Measurements from ENCODE around the gene TRAF4.
"Not testable (repeated sequence)": the region's sequence is repeated elsewhere in the genome, so short reads cannot be mapped to it uniquely, and the experiment has no call there.

TRAF4 gene

GRCh38 chr17:28759256-28759865 lies 15.6 kb downstream of the TRAF4 start:
- Histone ChIP-seq H3K4me1 (ENCODE audit: control insufficient read depth, insufficient read depth, low read length) (peaks cover 8% of the 10 kb centered on the region), H3K27me3 (replicated peaks; ENCODE audit: control insufficient read depth, insufficient read depth, low read length) (no peaks in the 10 kb centered on the region), H3K4me3 (ENCODE audit: low read length) (no peak overlapping the region), H3K9me3 (ENCODE audit: control insufficient read depth, low read length) (no peaks in the 10 kb centered on the region), H3K9ac (ENCODE audit: low read length) (no peak overlapping the region), H3K36me3 (ENCODE audit: control insufficient read depth, insufficient read depth, low read length, severe bottlenecking) (peaks cover 63% of the 10 kb centered on the region)
- DNase-seq (ENCODE audit: low read depth) = no peak

DNA sequence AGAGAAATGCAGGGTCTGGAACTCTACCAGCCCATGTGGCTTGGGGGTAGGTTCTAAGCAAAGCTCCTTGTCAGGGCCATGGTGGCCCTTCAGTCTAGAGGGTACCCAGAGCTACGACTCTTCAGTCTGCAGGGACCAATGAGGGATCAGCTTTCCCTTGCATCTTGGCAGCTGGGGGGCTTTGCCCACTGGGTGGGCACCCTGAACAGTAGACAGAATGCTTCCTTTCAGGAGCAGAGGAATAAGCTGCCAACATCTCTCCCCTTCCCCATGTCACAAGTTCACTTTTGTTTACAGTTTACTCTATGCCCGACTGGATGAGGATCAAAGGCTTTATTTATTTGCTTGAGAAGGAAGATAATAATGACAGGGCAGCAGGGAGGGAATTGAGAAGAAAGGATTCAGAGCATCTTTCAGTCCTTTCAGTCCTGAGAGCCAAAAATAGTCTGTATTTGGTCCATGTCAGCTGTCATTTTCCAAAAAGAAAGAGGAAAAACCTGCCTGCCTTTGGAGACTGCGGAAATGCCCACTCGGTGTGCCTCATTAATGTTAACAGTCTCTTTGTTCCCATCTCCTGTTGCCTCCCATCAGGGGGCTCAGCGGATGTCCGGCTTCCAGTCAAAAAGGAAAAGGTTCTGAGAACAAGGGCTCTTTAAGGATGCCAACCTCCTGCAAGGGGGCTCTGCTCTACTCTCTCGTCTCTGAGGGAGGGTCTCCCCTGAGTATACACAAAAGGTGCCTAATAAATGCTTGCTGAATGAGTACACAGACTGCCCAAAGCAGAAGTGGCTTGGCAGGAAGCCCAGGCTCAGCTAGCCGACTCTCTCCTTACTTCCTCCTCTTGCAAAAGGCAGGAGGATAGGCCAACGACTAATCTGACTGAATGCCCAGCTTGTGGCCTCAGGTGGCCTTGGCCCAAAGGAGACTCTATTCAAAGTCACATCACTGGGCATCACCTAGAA lies 17.1 kb downstream of the TRAF4 start:
- peak; percentile 46 for DNase-seq (ENCODE audit: low read depth)
- Histone ChIP-seq H3K4me1 (ENCODE audit: control insufficient read depth, insufficient read depth, low read length) (peaks cover 8% of the 10 kb centered on the region), H3K4me3 (ENCODE audit: low read length) (no peak overlapping the region), H3K36me3 (ENCODE audit: control insufficient read depth, insufficient read depth, low read length, severe bottlenecking) (peaks cover 75% of the 10 kb centered on the region), H3K9me3 (ENCODE audit: control insufficient read depth, low read length) (no peaks in the 10 kb centered on the region), H3K27me3 (replicated peaks; ENCODE audit: control insufficient read depth, insufficient read depth, low read length) (no peaks in the 10 kb centered on the region), H3K9ac (ENCODE audit: low read length) (no peak overlapping the region)

DNA sequence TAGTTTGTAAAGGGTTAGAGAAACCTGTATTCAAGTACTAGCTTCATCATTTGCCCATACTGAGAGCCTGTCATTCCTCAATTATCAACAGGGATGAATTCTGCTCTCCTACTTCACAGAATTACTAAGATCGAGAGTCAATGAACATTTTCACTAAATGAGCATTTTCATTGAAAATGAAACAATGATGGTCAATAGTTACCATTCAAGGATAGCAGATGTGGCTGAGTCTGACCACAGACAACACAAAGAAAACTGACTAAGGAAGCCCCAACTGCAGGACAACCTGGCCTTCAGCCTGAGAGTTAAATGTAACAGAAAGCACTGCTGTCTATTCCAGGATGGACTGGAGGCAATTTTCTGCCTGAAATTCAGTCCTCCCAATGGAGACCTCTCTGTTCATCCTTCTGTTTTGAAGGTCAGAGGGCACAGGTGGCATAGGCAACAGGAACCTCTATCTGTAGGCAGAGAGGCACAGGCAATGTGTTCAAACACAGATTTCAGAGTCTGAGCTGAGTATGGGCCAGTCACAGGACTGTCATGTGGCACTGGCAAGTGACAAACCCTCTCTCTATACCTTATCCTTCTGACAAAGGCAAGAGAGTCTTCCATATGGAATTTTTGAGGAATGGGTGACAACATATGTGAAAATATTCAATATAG lies 19.5 kb downstream of the TRAF4 start:
- no peak for DNase-seq (ENCODE audit: low read depth)
- Histone ChIP-seq H3K4me3 (ENCODE audit: low read length) (no peak overlapping the region), H3K27me3 (replicated peaks; ENCODE audit: control insufficient read depth, insufficient read depth, low read length) (no peaks in the 10 kb centered on the region), H3K36me3 (ENCODE audit: control insufficient read depth, insufficient read depth, low read length, severe bottlenecking) (peaks cover 61% of the 10 kb centered on the region), H3K9ac (ENCODE audit: low read length) (no peak overlapping the region), H3K4me1 (ENCODE audit: control insufficient read depth, insufficient read depth, low read length) (peaks cover 8% of the 10 kb centered on the region), H3K9me3 (ENCODE audit: control insufficient read depth, low read length) (no peaks in the 10 kb centered on the region)

DNA sequence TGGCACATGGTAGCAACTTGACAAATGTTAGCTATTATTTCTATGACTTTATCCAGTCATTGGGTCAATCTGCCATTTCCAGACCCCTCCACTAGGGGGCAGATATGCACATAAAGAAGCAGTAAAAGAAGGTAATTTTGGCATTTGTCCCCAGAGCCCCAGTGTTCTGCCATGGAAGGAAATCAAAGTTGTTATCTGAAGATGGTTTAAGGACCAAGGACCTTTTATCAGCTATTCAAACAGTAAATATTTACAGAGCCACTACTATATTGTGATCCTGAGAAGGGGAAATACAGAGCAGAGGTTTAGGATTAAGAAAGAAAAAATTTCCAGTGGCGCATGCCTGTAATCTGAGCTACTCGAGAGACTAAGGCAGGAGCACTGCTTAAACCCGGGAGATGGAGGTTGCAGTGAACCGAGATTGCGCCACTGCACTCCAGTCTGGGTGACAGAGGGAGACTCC lies 20.0 kb downstream of the TRAF4 start:
- no peaks in the 10 kb centered on the region for H3K9me3 ChIP-seq (ENCODE audit: control insufficient read depth, low read length)
- DNase-seq (ENCODE audit: low read depth) = peak; percentile 94
- H3K36me3 ChIP-seq (ENCODE audit: control insufficient read depth, insufficient read depth, low read length, severe bottlenecking) = peaks cover 56% of the 10 kb centered on the region
- no peak overlapping the region for H3K9ac ChIP-seq (ENCODE audit: low read length)
- H3K27me3 ChIP-seq (replicated peaks; ENCODE audit: control insufficient read depth, insufficient read depth, low read length) = no peaks in the 10 kb centered on the region
- H3K4me1 ChIP-seq (ENCODE audit: control insufficient read depth, insufficient read depth, low read length) = peaks cover 8% of the 10 kb centered on the region
- no peak overlapping the region for H3K4me3 ChIP-seq (ENCODE audit: low read length)

GRCh38 chr17:28765038-28765437 lies 21.2 kb downstream of the TRAF4 start:
- Histone ChIP-seq H3K36me3 (ENCODE audit: control insufficient read depth, insufficient read depth, low read length, severe bottlenecking) (peaks cover 44% of the 10 kb centered on the region), H3K4me1 (ENCODE audit: control insufficient read depth, insufficient read depth, low read length) (peaks cover 8% of the 10 kb centered on the region), H3K9ac (ENCODE audit: low read length) (no peak overlapping the region), H3K4me3 (ENCODE audit: low read length) (no peak overlapping the region), H3K9me3 (ENCODE audit: control insufficient read depth, low read length) (no peaks in the 10 kb centered on the region), H3K27me3 (replicated peaks; ENCODE audit: control insufficient read depth, insufficient read depth, low read length) (no peaks in the 10 kb centered on the region)
- no peak for DNase-seq (ENCODE audit: low read depth)

GRCh38 chr17:28773736-28774135 lies 29.9 kb downstream of the TRAF4 start:
- no peak overlapping the region for H3K9ac ChIP-seq (ENCODE audit: low read length)
- peaks cover 4% of the 10 kb centered on the region for H3K36me3 ChIP-seq (ENCODE audit: control insufficient read depth, insufficient read depth, low read length, severe bottlenecking)
- no peaks in the 10 kb centered on the region for H3K9me3 ChIP-seq (ENCODE audit: control insufficient read depth, low read length)
- DNase-seq (ENCODE audit: low read depth) = no peak
- no peaks in the 10 kb centered on the region for H3K4me1 ChIP-seq (ENCODE audit: control insufficient read depth, insufficient read depth, low read length)
- H3K27me3 ChIP-seq (replicated peaks; ENCODE audit: control insufficient read depth, insufficient read depth, low read length) = no peaks in the 10 kb centered on the region
- no peak overlapping the region for H3K4me3 ChIP-seq (ENCODE audit: low read length)

- peaks cover 4% of the 10 kb centered on the region for H3K36me3 ChIP-seq (ENCODE audit: control insufficient read depth, insufficient read depth, low read length, severe bottlenecking)
- no peaks in the 10 kb centered on the region for H3K9me3 ChIP-seq (ENCODE audit: control insufficient read depth, low read length)
- no peak for DNase-seq (ENCODE audit: low read depth)
- H3K27me3 ChIP-seq (replicated peaks; ENCODE audit: control insufficient read depth, insufficient read depth, low read length) = no peaks in the 10 kb centered on the region
- H3K9ac ChIP-seq (ENCODE audit: low read length) = no peak overlapping the region
- no peaks in the 10 kb centered on the region for H3K4me1 ChIP-seq (ENCODE audit: control insufficient read depth, insufficient read depth, low read length)
- no peak overlapping the region for H3K4me3 ChIP-seq (ENCODE audit: low read length)
Measured at GRCh38 chr17:28774206-28774605, 30.4 kb downstream of the TRAF4 start.

DNA sequence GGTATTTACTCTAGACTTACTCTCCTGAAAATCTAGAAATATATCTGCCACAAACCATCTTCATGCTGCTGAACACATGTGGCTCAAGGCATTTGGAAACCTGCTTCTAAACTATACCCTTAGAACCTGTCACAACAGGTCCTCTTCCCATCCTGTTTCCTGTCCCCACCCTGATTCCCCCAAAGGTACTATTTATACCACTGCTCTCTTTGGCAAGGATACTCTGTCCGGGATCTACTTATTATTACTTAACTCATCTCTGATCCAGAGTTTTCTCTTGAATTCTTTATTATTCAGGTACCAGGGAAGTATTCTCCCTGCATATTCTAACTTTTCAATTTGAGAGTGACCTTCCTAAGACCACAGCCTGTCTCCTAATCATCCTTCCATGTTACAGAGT lies 33.4 kb downstream of the TRAF4 start:
- Histone ChIP-seq H3K27me3 (replicated peaks; ENCODE audit: control insufficient read depth, insufficient read depth, low read length) (no peaks in the 10 kb centered on the region), H3K4me1 (ENCODE audit: control insufficient read depth, insufficient read depth, low read length) (no peaks in the 10 kb centered on the region), H3K4me3 (ENCODE audit: low read length) (no peak overlapping the region), H3K9ac (ENCODE audit: low read length) (no peak overlapping the region), H3K36me3 (ENCODE audit: control insufficient read depth, insufficient read depth, low read length, severe bottlenecking) (peaks cover 13% of the 10 kb centered on the region), H3K9me3 (ENCODE audit: control insufficient read depth, low read length) (no peaks in the 10 kb centered on the region)
- DNase-seq (ENCODE audit: low read depth) = no peak

DNA sequence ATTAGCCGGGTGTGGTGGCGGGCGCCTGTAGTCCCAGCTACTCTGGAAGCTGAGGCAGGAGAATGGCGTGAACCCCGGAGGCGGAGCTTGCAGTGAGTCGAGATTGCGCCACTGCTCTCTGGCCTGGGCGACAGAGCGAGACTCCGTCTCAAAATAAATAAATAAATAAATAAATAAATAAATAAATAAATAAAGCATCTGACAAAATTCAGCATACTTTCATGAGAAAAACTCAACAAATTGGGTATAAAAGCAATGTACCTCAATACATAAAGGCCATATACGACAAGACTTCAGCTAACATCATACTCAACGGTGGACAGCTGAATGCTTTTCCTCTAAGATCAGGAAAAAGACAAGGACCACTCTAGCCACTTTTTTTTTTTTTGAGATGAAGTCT lies 35.8 kb downstream of the TRAF4 start:
- not testable (repeated sequence) for H3K27me3 ChIP-seq (replicated peaks; ENCODE audit: control insufficient read depth, insufficient read depth, low read length); DNase-seq (ENCODE audit: low read depth); H3K4me3 ChIP-seq (ENCODE audit: low read length); H3K36me3 ChIP-seq (ENCODE audit: control insufficient read depth, insufficient read depth, low read length, severe bottlenecking); H3K9ac ChIP-seq (ENCODE audit: low read length); H3K9me3 ChIP-seq (ENCODE audit: control insufficient read depth, low read length); H3K4me1 ChIP-seq (ENCODE audit: control insufficient read depth, insufficient read depth, low read length)

- DNase-seq (ENCODE audit: low read depth) = no peak
- no peak overlapping the region for H3K9ac ChIP-seq (ENCODE audit: low read length)
- no peaks in the 10 kb centered on the region for H3K9me3 ChIP-seq (ENCODE audit: control insufficient read depth, low read length)
- no peaks in the 10 kb centered on the region for H3K4me1 ChIP-seq (ENCODE audit: control insufficient read depth, insufficient read depth, low read length)
- H3K27me3 ChIP-seq (replicated peaks; ENCODE audit: control insufficient read depth, insufficient read depth, low read length) = no peaks in the 10 kb centered on the region
- no peak overlapping the region for H3K4me3 ChIP-seq (ENCODE audit: low read length)
- H3K36me3 ChIP-seq (ENCODE audit: control insufficient read depth, insufficient read depth, low read length, severe bottlenecking) = peaks cover 11% of the 10 kb centered on the region
Measured at GRCh38 chr17:28783161-28783560, 39.4 kb downstream of the TRAF4 start.

GRCh38 chr17:28788100-28788499 lies 44.3 kb downstream of the TRAF4 start:
- Histone ChIP-seq H3K4me1 (ENCODE audit: control insufficient read depth, insufficient read depth, low read length) (peaks cover 6% of the 10 kb centered on the region), H3K9ac (ENCODE audit: low read length) (no peak overlapping the region), H3K9me3 (ENCODE audit: control insufficient read depth, low read length) (no peaks in the 10 kb centered on the region), H3K27me3 (replicated peaks; ENCODE audit: control insufficient read depth, insufficient read depth, low read length) (no peaks in the 10 kb centered on the region), H3K4me3 (ENCODE audit: low read length) (no peak overlapping the region), H3K36me3 (ENCODE audit: control insufficient read depth, insufficient read depth, low read length, severe bottlenecking) (peaks cover 2% of the 10 kb centered on the region)
- no peak for DNase-seq (ENCODE audit: low read depth)

Measured in adipocyte (in vitro differentiated cells).